GM12878 (cell line): ENCODE measurements around the gene CGN. TPM values are rescaled to one million over a fixed set of nuclear protein-coding genes. Genes with fewer than 3 reads are reported as not detected.

ENCODE experiments used
- ATAC-seq: fragments of 200-7000 bp; cut with Tn5 transposase; 3 replicates; pipeline ENCODE4 v1.9.1; 2020; ENCODE audit warnings: mild to moderate bottlenecking, moderate library complexity
- BruUV-seq: library from RNA; stranded (reverse); fragments of 400-500 nt; replicated peaks from 2 replicates; lab custom pipeline; 2021; lab: Mats Ljungman, UMichigan
- CTCF ChIA-PET: fragments of 300-600 bp; sonication (Branson Sonifier 250); formaldehyde crosslinking; extraction: SDS; loops from one replicate; lab custom pipeline; 2021; ENCODE audit warnings: inconsistent platforms; lab: Yijun Ruan, JAX
- POLR2A ChIA-PET: fragments of 350-600 bp; formaldehyde crosslinking; extraction: SDS; loops from one replicate; lab custom pipeline; 2021; ENCODE audit warnings: inconsistent platforms; lab: Charles Lee
- RAD21 ChIA-PET: fragments of 300-600 bp; sonication (Branson Sonifier 250); formaldehyde crosslinking; loops from one replicate; lab custom pipeline; 2023; ENCODE audit warnings: antibody characterized with exemption; ENCODE audit not compliant: unreplicated experiment; lab: Charles Lee
- SMC1A ChIA-PET: fragments of 300-600 bp; sonication (Branson Sonifier 250); formaldehyde crosslinking; loops from one replicate; lab custom pipeline; 2023; ENCODE audit not compliant: unreplicated experiment, uncharacterized antibody; lab: Charles Lee
- DNase-seq: peaks from one replicate; pipeline ENCODE4 v3.0.0-alpha.2; 2011; ENCODE audit warnings: low read depth, low spot score
- FAIRE-seq: peaks from 3 replicates; lab custom pipeline; 2011; peaks lifted over from hg19 to GRCh38; lab: Jason Lieb, UNC
- H2AFZ ChIP-seq: 2 replicates; pipeline ENCODE4 v1.6.0; 2011; ENCODE audit warnings: low read depth, low read length, control low read depth; ENCODE audit not compliant: control insufficient read depth
- H3K27ac ChIP-seq: 2 replicates; pipeline ENCODE4 v1.5.1; 2011; ENCODE audit warnings: control low read depth; ENCODE audit not compliant: control insufficient read depth, insufficient read depth
- H3K27me3 ChIP-seq, 2 experiments: replicated peaks in 1 of 2; 2 replicates each; pipeline versions ENCODE4 v1.6.0 to v1.6.1; 2011; ENCODE audit warnings: low read length in 1 of 2; ENCODE audit not compliant: control insufficient read depth in 2 of 2, insufficient read depth in 2 of 2
- H3K36me3 ChIP-seq, 2 experiments: 2 replicates each; pipeline ENCODE4 v1.5.1; 2011; ENCODE audit warnings: low read length in 1 of 2; ENCODE audit not compliant: control insufficient read depth in 2 of 2, insufficient read depth in 2 of 2
- H3K4me1 ChIP-seq: 2 replicates; pipeline ENCODE4 v1.6.1; 2011; ENCODE audit warnings: mild to moderate bottlenecking, low read length, moderate library complexity, mixed read lengths; ENCODE audit not compliant: control insufficient read depth, insufficient read depth
- H3K4me2 ChIP-seq: 2 replicates; pipeline ENCODE4 v1.6.0; 2011; ENCODE audit warnings: control low read depth; ENCODE audit not compliant: control insufficient read depth, insufficient read depth
- H3K4me3 ChIP-seq: fragments of 200-600 bp; sonication (generic); 2 replicates; pipeline ENCODE4 v1.5.1; 2016
- H3K79me2 ChIP-seq: 2 replicates; pipeline ENCODE4 v1.6.0; 2011; ENCODE audit warnings: low read length; ENCODE audit not compliant: control insufficient read depth, insufficient read depth
- H3K9ac ChIP-seq: 2 replicates; pipeline ENCODE4 v1.8.0; 2011; ENCODE audit warnings: low read length, control low read depth, mixed read lengths; ENCODE audit not compliant: control insufficient read depth, insufficient read depth
- H3K9me3 ChIP-seq: replicated peaks from 3 replicates; pipeline ENCODE4 v1.5.1; 2011; ENCODE audit warnings: mild to moderate bottlenecking, low read length; ENCODE audit not compliant: control insufficient read depth, insufficient read depth
- H4K20me1 ChIP-seq: 2 replicates; pipeline ENCODE4 v1.6.0; 2011; ENCODE audit not compliant: control insufficient read depth, insufficient read depth
- CBX5 ChIP-seq: sonication (generic); IDR thresholded peaks from 2 replicates; pipeline ENCODE4 v1.6.1; 2016; ENCODE audit warnings: low read depth, moderate library complexity, mild to moderate bottlenecking, inconsistent platforms
- CHD4 ChIP-seq: fragments of 200-600 bp; sonication (generic); IDR thresholded peaks from 2 replicates; pipeline ENCODE4 v1.6.1; 2016; ENCODE audit warnings: mild to moderate bottlenecking
- CTCF ChIP-seq, 3 experiments: IDR thresholded peaks in 2 of 3; conservative IDR thresholded peaks in 1 of 3; 2 replicates each; pipeline ENCODE4 v1.5.1; 2011; ENCODE audit warnings: low read depth in 3 of 3, low read length in 3 of 3, mild to moderate bottlenecking in 3 of 3, control low read depth in 2 of 3, moderate library complexity in 2 of 3, inconsistent platforms in 1 of 3, mixed read lengths in 1 of 3; ENCODE audit not compliant: control insufficient read depth in 2 of 3, insufficient read depth in 1 of 3; ENCODE audit errors: extremely low read depth in 1 of 3
- E2F8 ChIP-seq: fragments of 450-650 bp; IDR thresholded peaks from 2 replicates; pipeline ENCODE4 v1.6.1; 2018; ENCODE audit warnings: mild to moderate bottlenecking, low read depth, moderate library complexity; ENCODE audit not compliant: partially characterized antibody
- KDM1A ChIP-seq: fragments of 200-600 bp; sonication (generic); IDR thresholded peaks from 2 replicates; pipeline ENCODE4 v1.6.1; 2016; ENCODE audit warnings: borderline replicate concordance
- MXI1 ChIP-seq: fragments of 150-350 bp; IDR thresholded peaks from 2 replicates; pipeline ENCODE4 v1.6.1; 2011; ENCODE audit warnings: low read depth, mild to moderate bottlenecking, inconsistent platforms, low read length, improper control_type of control experiment
- NFXL1 ChIP-seq: fragments of 450-650 bp; IDR thresholded peaks from 2 replicates; pipeline ENCODE4 v1.6.1; 2017; ENCODE audit warnings: antibody characterized with exemption, mild to moderate bottlenecking, borderline replicate concordance
- NKRF ChIP-seq: fragments of 450-650 bp; conservative IDR thresholded peaks from 2 replicates; pipeline ENCODE4 v1.6.1; 2017; ENCODE audit warnings: mild to moderate bottlenecking, moderate library complexity
- POLR2AphosphoS2 ChIP-seq: IDR thresholded peaks from 2 replicates; pipeline ENCODE4 v1.6.1; 2011; ENCODE audit warnings: low read depth, mild to moderate bottlenecking, low read length, improper control_type of control experiment, moderate library complexity
- SIN3A ChIP-seq: IDR thresholded peaks from 2 replicates; pipeline ENCODE4 v1.6.1; 2012; ENCODE audit warnings: low read depth, low read length, improper control_type of control experiment
- SPI1 ChIP-seq: IDR thresholded peaks from 2 replicates; pipeline ENCODE4 v1.6.1; 2011; ENCODE audit warnings: low read depth, mild to moderate bottlenecking, low read length, moderate library complexity, borderline replicate concordance; ENCODE audit not compliant: insufficient read depth
- ZSCAN29 ChIP-seq: fragments of 450-650 bp; IDR thresholded peaks from 2 replicates; pipeline ENCODE4 v1.6.1; 2017; ENCODE audit warnings: mild to moderate bottlenecking, moderate library complexity
- WGBS: methylation state at CpG from one replicate; pipeline ENCODE4 v1.1.6; 2016; ENCODE audit warnings: low lambda C conversion rate; ENCODE audit not compliant: insufficient replicate concordance, insufficient coverage; ENCODE audit errors: missing lambda C conversion rate; 5-methylcytosine and 5-hydroxymethylcytosine counted together
- in situ Hi-C: fragments of 300-500 bp; cut with MboI; formaldehyde crosslinking; loops from 9 replicates; pipeline ENCODE4 v1.14.3; 2018; ENCODE audit warnings: mixed read lengths
- intact Hi-C: fragments of 100-400 bp; cut with micrococcal nuclease; formaldehyde crosslinking; loops from one replicate; pipeline ENCODE4 v1.14.2; 2022; ENCODE audit not compliant: unreplicated experiment
- polyA plus RNA-seq, 11 experiments: library from polyadenylated mRNA; depleted of rRNA in 4 of 11; unstranded in 6 of 11; stranded (reverse) in 5 of 11; fragments of >200 nt; fragmentation: Nextera tagmentation in 4 of 11; fragmentation: Illumina TruSeq in 1 of 11; extraction: Ambion mirVana in 4 of 11; extraction: Trizol in 1 of 11; gene quantifications; 1 replicate in 1 of 11; 2 replicates in 10 of 11; pipeline versions ENCODE4 v1.2.1 to v1.2.3, GENCODE V29; 2011 to 2016; ENCODE audit warnings: inconsistent platforms in 2 of 11, missing spikeins in 2 of 11, low read depth in 1 of 11
- total RNA-seq, 4 experiments: library from RNA; depleted of rRNA in 3 of 4; stranded (reverse); fragments of >200 nt in 3 of 4; fragmentation: Illumina TruSeq in 1 of 4; extraction: Trizol in 1 of 4; gene quantifications; 2 replicates each; pipeline versions ENCODE4 v1.2.1 to v1.2.3, GENCODE V29; 2013 to 2021
- TF ChIP-seq, protein P1 (sequence below): IDR thresholded peaks from 2 replicates; pipeline ENCODE4 v1.6.1; 2011; ENCODE audit warnings: borderline replicate concordance, low read depth, mild to moderate bottlenecking, moderate library complexity, mixed read lengths, low read length; ENCODE audit not compliant: insufficient read depth; ENCODE audit errors: extremely low read length
- TF ChIP-seq, protein P2 (sequence below): fragments of 450-650 bp; IDR thresholded peaks from 2 replicates; pipeline ENCODE4 v1.6.1; 2016; ENCODE audit warnings: mild to moderate bottlenecking

CGN gene
- total and polyA plus RNA-seq, 10 of the 15 experiments (the other 5 are each of a cell fraction or from before 2014, with no cell fraction given) = 0.11 to 6.5 (median 3.4) TPM

DNA sequence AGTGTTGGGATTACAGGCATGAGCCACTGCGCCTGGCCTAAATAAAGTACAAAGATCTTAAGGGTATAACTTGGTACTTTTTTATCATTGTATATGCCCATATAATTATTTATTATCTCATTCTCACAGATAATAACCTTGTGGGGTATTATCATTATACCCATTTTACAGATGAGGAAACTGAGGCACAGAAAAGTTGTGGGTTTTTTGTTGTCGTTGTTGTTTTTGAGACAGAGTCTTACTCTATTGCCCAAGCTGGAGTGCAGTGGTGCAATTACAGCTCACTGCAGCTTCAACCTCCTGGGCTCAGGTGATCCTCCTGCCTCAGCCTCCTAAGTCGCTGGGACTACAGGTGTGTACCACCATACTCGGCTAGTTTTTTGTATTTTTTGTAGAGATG, 4.1 kb downstream of the CGN start:
- TF ChIP-seq CBX5 (no peak), CHD4 (no peak), MXI1 (no peak), NFXL1 (no peak), CTCF (IDR thresholded peaks at IDR 0.05 in 2 of 3, conservative IDR thresholded peaks at IDR 0.05 in 1 of 3; ENCODE audit: control insufficient read depth in 2 of 3, extremely low read depth in 1 of 3, insufficient read depth in 1 of 3, low read depth in 3 of 3, low read length in 3 of 3) (no peak), POLR2AphosphoS2 (no peak), E2F8 (no peak), ZSCAN29 (no peak), NKRF (no peak), KDM1A (no peak), SIN3A (no peak), SPI1 (no peak)
- TF ChIP-seq, protein P1, sequence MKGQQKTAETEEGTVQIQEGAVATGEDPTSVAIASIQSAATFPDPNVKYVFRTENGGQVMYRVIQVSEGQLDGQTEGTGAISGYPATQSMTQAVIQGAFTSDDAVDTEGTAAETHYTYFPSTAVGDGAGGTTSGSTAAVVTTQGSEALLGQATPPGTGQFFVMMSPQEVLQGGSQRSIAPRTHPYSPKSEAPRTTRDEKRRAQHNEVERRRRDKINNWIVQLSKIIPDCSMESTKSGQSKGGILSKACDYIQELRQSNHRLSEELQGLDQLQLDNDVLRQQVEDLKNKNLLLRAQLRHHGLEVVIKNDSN = no peak
- TF ChIP-seq, protein P2, sequence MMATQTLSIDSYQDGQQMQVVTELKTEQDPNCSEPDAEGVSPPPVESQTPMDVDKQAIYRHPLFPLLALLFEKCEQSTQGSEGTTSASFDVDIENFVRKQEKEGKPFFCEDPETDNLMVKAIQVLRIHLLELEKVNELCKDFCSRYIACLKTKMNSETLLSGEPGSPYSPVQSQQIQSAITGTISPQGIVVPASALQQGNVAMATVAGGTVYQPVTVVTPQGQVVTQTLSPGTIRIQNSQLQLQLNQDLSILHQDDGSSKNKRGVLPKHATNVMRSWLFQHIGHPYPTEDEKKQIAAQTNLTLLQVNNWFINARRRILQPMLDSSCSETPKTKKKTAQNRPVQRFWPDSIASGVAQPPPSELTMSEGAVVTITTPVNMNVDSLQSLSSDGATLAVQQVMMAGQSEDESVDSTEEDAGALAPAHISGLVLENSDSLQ = no peak
- WGBS = 62% methylated on average over 4 of the region's 4 CpGs
- H3K27me3 ChIP-seq = peaks cover 3 to 7% of the 10 kb centered on the region in 2 experiments
- no peaks in the 10 kb centered on the region for H3K9me3 ChIP-seq
- H3K27ac ChIP-seq = no peak overlapping the region
- ChIA-PET SMC1A (interaction anchor here (0.6 kb wide), 1 partner anchor 20 kb away, joined by 4 read pairs; no protein-coding TSS in a partner anchor), RAD21 (no interaction called here), CTCF (no interaction called here), POLR2A (no interaction called here)
- H4K20me1 ChIP-seq = no peaks in the 10 kb centered on the region
- no TSS peak for BruUV-seq
- H3K36me3 ChIP-seq = no peaks in the 10 kb centered on the region
- H3K4me3 ChIP-seq = no peak overlapping the region
- DNase-seq (no peak), ATAC-seq (no peak), FAIRE-seq (no peak)
- no peak overlapping the region for H2AFZ ChIP-seq
- intact Hi-C loops = no loop called here
- H3K9ac ChIP-seq = no peak overlapping the region
- H3K4me1 ChIP-seq = peaks cover 23% of the 10 kb centered on the region
- in situ Hi-C loops = no loop called here
- H3K79me2 ChIP-seq = no peaks in the 10 kb centered on the region
- no peak overlapping the region for H3K4me2 ChIP-seq
